HS-5 (cell line): ENCODE results near the gene SORCS2.

Experiments
- DNase-seq: peaks from one replicate; pipeline ENCODE4 v3.0.0-alpha.2; 2012; ENCODE audit warnings: low read depth

SORCS2 gene

DNA sequence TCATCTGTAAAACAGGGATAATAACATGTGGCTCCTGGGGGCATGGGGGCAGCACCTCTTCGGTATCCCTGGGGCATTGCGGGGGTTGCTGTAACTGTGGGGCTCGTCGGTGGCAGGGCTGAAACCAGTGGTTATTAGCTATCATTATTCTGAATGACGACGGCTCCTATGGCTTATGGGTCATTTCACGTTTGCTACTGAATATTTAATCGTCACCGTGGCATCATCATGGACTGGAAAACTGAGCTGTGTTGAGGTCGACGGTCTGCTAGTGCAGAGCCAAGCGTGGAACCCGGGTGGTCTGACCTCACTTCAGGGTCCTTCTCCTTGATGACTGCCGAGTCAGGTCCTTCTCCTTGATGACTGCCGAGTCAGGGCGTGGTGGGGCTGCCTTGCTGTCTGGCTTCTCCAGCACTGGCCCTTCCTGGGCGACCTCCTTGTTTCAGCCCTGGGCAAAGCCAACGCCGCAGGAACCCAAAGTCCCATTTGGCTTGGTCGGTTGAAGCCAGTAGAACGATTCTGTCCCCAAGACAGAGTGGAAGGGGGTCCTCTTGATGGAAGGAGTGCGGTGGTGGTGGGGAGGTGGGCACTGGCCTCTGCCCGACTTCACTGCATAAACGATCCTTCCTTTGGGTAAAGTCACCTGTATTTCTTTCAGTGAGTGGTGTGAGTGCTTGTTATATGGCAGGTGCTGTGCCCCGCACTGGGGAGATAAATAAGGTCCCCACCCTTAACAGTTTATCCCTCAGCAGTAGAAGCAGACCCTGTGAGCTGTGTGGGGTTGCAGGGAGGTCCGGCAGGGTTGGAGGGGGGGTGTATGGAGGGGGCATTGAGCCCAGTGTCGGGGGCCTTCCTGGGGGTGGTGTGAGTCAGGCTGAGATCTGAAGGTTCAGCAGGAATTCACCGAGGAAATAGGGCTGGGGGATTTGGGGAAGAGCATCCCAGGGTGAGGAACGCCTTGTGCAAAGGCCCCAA, 201.6 kb downstream of the SORCS2 start:
- DNase-seq = no peak

DNA sequence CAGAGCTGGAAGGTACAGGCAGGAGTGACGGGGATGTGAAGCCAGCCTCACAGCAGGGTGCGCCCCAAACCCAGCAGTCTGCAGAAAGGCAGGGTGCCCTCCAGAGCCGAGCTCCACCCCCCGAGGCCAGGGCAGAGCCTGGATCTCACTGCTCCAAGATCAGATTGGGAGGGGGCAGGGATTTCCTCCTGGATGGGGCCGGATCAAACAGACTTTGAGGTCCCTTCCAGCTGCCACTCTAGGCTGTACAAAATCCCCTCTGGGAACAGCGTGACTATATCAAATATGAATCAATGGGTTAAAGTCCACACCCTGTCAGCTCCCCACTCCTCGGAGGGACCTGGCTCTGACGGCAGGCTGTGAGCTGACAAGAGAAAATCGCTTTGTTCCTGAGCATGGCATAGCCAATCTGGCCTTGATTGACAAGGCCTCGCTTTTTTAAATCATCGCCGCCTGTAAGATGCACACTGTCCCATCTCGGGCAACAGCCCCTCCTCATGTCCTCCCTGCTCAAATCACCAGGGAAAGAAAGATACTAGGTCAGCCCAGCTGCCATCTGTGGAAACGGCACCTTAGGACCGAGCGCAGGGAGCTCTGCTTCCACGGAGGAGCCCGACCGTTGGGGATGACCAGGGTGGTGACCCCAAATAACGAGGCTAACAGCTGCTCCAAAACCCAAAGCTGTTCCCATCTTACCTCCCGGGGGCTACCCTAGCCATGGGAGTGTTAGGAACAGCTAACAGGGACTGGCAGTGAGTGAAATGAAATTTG, 202.5 kb downstream of the SORCS2 start:
- no peak for DNase-seq

DNA sequence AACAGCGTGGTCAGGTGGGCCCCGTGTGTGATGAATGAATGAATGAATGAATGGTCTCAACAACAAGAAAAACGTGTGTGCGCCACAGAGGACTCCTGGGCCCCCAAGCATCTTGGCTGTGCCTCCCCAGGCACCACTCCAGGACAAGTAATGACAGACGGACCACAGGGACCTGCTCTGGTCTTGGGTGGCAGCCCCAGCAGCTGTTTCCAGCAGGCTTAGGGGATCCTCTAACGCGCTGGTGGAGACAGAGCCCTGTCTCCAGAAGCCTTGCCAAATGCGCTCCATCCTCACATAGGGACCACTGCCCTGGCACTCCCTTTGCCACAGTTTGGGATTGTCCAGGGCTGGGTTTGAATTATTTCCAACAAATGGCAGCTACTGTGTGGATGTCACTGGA, 203.3 kb downstream of the SORCS2 start:
- DNase-seq = no peak

DNA sequence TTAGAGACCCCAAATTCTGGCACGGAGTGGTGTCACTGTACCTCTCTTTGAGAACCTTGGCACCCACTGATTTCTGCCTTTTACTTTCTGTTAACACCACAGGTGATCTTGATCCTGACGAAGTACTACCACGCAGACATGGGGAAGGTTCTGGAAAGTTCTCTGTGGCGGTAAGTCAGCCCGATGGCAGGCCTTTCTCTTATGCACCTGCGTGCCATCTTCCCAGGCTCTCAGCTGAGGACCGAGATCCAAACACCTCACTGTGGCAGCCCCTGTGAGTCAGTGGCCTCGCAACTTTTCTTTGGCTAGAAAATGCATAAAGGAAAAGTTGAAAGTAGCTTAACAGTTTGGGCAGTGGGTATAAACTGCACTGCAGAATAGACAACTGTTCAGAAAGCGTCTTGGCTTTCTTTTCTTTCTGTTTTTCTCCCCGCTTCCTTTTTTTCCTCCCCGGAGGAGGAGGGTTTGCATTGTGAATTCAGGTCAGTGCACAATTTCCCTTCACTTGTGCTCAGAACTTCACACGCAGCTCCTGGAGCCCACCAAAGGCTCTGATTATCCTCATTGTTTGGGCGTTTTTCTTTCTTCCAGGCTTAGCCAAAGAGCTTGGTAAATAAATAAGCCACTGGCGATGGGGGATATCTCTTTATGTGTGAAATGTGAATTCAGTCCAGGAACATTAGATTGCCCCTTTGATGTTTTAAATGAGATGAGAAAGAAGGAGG, 204.0 kb downstream of the SORCS2 start:
- no peak for DNase-seq

DNA sequence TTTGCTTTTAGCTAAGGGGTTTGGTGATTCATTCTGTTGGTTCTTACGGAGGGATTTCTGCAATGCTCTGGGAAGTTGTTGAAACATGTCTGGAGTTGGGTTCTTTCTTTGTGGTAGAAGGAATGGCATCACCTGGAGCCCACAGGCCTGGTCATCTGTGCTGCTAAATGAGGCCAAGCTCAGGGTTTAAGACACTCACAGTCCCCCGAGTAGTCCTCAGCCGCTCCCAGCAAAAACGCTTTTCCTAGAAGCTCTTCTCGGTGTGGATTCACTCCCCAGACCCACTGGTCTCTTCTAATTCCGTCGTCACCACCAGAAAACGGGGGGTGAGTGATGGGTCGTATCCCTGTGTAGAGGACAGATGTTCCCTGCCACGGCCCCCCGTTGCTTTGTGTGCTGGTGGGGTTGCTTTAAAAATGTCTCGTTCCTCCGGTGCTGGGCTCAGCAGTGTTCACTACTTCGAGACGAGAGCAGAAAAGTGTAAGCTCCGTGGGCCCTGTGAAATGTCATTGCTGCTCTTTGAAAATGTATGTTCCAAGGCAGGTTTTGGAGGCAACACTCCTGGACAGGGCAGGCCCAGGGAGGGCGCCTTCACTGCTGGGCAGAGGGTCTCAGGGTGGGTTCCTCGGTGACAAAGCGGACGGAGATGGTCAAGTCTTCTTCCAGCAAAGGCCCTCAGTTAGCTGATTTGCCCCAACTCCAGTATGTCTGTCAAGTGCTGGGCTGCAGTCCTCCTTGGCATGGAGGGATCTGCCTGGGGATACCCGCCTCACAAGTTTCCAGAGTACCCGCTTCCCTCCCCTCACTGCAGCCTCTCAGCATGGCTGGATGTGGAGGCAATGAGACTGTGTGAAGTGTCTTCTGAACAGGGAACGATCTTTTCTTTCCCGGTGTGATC, 205.1 kb downstream of the SORCS2 start:
- DNase-seq = no peak

DNA sequence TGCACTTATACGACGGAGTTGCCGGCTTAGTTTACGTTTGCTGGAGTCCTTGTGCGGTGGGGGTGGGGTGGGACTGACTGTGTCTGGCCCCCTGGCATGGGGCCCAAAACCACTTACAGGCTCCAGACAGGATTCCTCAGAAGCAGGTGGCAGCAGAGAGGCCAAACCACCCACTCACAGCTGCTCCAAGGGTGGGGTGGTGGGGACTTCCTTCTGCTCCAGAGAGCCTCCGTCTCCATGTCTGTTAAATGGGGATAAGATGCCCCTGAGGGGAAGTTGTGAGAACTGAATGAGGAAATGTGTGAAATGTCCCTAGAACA, 205.7 kb downstream of the SORCS2 start:
- DNase-seq = no peak

DNA sequence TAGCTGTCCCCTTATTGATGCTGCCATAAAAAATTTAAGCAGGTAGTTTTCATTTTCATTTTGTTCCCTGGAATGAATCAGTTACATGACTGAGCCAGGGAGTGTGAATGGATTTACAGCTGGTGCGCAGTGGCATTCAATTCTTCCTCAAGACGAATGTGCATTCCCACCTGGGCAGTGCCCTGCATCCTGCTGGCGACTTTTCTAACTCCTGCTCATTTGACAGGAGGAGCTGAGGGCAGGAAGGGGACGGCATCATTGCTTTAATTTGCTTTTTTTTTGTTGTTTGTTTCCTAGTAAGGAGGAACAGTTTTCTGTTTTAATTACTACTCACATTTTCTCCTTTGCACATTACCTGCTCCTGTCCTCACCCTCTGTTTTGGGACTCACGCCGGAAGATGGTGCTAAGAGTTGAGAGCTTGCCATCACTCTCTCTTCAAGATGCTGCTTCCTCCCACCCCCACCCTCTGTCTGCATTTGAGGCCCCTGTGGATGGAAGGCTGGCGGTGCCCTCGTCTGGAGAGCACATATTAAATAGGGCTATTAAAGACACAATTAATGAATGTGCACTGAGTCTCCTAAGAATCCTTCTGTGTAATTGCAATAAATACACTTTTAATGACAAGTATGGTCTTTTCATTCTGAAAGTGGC, 206.6 kb downstream of the SORCS2 start:
- no peak for DNase-seq

DNA sequence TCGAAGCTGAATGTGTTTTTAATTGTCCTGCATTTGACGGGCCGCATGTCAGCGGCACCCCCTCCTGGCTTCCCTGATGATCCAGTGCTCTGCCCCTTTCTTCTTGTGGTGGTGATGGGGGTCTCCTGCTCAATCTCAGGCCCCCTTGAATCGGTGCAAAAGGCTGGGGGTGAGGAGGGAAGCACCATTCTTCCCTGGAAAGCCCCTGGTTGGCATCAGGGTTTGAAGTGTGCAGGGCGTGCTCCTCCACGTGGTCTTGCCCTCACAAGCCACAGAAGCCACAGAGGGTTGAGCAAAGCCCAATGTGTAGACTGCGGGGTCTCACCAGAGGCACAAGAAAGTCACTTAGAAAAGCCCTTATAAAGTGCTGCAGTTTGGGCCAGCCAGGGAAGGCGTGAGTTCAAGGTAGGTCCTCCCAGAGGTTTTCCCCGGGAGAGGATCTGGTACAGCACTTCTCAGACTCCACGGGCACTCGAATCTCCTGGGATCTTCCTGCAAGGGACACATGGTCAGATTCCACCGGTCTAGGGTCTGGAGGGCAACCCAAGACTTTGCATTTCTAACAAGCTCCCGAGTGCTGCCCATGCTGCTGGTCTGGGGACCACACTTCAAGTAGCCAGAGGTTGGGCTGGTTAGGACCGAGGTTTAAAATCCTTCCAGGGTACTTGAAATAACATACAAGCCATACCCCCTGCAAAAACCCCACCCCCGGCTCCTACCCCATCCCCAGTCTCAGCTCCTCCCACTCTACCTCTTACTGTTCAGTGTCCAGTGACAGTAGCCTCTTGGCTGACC, 207.3 kb downstream of the SORCS2 start:
- DNase-seq = no peak

DNA sequence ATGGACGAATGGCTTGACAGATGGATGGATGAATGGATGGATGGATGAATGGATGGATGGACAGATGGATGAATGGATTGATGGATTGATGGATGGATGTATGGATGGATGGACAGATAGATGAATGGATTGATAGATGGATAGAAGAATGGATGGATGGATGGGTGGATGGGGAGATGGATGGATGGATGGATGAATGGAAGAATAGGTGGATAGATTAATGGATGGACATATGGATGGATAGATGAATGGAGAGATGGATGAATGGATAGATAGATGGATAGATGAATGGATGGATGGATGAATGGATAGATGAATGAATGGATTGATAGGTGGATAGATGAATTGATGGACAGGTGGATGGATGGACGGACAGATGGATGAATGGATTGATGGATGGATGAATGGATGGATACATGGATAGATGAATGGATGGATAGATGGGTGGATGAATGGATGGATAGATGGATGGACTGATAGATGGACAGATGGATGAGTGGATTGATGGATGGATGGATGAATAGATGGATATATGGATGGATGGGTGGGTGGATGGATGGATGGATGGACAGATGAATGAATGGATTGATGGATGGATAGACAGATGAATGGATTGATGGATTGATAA, 208.4 kb downstream of the SORCS2 start:
- no peak for DNase-seq

DNA sequence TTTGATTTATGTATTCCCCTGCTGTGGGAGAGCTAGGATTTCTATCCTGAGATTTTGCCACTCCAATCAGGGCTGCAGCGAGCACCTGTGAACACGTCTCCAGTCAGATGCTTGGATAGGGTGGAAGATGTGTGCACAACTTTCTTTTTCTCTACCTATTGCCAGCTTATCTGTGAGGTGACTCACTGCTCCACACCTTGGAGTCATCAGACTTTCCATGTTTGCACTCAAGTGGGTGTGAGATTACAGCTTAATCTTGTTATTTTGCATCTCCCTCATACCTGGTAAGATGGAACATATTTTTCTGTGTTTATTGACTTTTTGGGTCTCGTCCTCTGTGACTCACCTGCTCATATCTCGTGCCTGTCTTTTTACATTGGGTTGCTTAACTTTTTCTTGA, 210.2 kb downstream of the SORCS2 start:
- DNase-seq = no peak

DNA sequence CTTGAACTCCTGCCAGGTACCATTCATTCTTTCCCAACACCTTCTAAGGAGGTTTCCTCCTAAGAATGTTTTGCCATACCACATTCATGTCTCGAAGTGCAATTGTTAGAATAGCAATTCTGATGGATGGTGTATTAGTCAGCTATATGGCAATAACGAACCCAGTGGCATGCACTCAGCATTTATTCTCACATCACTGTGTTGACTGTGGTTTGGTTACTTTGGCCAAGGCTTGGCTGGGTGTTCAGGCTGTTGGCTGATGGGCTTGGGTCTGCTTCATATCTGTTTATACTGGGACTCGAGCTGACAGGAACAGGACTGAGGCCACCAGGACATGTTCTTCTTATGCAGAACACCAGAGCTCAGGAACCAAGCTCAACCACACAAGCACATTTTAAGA, 210.7 kb downstream of the SORCS2 start:
- DNase-seq = peak; percentile 6

DNA sequence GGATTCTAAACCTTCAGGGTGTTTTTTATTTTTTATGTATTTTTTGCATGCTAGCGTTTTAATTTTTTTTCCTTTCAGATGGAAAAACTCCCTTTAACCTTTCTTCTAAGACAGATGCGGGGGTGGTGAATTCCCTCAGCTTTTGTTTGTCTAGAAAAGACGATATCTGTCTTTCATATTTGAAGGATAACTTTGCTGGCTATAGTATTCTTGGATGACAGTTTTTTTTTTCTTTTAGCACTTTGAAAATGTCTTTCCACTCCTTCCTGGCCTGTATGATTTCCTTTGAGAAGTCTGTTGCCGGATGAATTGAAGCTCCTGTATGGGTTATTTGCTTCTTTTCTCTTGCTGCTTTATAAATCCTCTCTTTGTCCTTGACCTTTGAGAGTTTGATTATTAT, 215.8 kb downstream of the SORCS2 start:
- DNase-seq = no peak

DNA sequence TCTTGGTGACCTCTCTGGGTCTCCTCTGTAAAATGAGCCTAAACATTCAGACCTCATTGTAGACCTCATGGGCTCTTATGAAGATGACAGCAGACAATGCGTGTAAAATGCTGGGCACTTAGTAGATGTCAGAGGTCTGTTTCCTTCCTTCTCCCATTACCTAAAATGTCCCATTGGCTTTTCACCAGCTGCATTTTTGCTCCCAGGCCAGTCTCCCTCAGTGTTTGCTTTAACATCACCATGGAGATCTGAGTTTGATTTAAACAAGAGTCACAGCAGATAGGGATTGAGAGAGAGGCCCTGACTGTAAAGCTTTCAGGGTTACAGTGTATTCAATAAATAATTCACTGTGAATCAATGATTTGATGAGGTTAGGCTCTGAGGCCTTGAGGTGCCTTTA, 218.1 kb downstream of the SORCS2 start:
- DNase-seq = no peak

DNA sequence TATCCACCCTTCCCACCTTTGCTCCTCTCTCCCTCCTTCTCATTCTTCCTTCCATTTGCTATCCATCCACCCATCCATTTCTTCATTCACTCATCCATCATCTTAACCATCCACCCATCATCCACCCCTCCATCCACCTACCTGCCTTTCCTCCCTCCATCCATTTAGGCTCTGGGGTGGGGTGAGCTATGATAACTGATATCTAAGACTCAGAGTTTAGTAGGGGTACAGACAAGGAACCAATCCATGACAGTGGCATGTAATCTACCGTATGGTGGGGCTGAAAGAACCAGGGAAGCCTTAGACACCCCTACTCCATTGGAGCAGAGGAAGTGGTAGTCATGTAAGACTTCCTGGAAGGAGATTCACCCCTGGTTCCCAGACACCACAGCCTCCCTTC, 219.2 kb downstream of the SORCS2 start:
- DNase-seq = no peak

DNA sequence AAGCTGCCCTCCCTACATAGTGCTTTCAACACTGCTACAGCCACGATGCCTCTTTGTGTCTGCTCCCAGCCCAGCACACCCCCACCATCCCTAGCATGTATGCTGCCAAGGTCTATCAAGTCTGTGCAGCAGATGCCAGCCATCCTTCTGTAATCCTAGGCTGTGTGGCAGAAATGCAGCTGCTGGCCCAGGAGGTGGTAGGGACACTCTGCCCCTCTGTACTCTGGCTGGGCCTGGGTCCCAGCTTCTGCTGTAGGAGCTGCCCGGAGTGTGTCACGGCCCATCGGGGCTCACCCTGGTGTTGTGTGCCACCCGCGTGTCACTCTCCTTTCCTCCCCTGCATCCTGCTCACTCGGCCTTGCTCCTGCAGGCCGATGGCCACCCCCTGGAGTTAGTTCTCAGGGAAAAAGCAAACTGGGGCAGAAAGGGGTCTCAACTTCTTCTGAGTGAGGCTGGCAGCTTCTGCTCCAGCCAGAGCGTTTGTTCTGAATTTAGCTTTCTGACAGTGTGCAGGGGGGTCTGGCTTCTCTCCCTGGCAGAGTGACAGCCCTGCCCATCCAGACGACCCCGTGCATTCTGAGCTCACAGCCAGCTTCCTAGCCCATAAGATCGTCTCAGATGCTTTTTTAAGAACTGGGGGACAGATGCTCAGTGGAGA, 219.7 kb downstream of the SORCS2 start:
- no peak for DNase-seq

DNA sequence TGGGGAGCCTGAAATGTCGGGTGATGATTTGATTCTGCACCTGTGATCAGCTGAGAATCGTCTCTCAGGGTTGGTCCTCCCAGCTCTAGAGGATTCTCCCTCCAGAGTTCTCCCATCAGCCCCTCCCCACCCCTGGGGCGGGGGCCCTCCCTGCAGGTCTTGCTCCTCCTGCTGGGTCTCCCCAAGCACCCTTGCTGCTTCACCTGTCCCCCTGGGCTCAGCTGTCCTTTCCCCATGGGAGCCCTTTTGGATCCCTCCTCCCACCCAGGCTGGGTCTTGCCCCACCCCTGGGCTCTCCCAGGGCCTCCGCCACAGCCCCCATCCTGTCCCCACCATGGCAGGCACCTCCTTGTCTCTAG, 220.2 kb downstream of the SORCS2 start:
- DNase-seq = no peak

DNA sequence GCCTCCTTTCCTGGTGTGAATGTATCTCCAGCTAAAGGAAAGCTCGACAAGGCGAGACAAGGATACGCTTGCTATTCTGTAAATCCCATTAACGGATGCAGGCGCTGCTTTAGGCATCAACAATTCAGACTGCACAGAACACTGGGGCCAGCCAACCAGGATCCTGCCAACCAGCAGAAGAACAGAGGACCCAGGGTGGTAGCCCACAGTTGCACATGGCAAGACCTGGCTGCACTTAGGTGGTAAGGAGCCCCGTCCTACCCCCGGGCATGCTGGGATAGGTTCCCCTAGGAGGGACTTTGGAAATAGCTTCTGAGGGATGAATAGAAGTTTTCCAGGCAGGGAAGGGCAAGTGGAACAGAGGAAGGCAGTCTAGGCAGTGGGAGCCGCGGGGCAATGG, 221.7 kb downstream of the SORCS2 start:
- DNase-seq = no peak

DNA sequence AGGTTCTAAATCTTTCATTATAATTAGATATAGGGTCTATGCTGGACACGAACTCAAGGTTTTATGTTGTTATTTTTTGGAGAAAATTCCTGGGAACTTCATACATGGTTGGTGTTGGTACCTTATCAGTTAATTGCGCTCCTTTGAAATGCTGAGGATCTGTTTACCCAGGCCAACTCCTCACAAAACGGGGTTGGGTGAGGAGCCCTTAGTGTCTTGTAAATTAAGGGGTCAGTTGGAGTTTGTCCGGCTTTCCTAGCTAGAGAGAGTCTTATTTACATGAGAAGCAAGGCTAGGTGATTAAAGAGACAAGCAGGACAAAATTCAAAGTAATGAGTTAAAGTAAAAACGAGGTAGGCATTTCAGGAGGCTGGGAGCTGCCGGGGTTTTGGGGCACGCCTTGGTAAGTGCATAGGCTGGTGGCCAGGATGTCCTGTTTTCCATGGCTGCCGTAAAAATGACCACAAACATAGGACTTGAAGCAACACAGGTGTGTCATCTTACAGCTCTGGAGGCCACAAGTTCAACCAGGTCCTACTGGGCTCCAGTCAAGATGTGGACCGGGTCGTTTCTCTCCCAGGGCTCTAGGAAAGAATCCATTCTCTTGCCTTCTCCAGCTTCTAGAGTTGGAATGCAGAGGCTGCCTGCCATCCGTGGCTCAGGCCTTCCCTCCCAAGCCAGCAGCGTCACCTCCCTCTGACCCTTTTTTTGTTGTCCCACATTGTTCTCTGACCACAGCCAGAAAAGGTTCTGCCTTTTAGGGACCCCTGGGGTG, 222.6 kb downstream of the SORCS2 start:
- no peak for DNase-seq
